ENCODE data around the gene FLNC. TPM values are rescaled to one million over a fixed set of nuclear protein-coding genes. Genes with fewer than 3 reads are reported as not detected.

FLNC gene
- total RNA-seq, 1 donor from 2014 or later, result 149 TPM

DNA sequence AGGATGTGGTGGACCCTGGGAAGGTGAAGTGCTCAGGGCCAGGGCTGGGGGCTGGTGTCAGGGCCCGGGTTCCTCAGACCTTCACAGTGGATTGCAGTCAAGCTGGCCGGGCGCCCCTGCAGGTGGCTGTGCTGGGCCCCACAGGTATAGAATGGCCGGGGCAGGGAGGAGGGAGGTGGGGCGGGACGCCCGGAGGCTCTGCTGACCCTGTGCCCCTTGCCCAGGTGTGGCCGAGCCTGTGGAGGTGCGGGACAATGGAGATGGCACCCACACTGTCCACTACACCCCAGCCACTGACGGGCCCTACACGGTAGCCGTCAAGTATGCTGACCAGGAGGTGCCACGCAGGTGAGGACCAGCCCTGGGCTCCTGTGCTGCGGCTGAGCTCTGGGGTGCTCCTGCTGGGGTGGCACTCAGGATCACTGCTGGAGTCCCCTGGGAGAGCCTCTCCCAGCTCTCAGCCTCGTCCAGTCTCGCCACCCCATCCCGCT is 17.6 kb downstream of the FLNC start:
- no peak for DNase-seq (ENCODE audit: low read depth)
- TF ChIP-seq, protein P1, sequence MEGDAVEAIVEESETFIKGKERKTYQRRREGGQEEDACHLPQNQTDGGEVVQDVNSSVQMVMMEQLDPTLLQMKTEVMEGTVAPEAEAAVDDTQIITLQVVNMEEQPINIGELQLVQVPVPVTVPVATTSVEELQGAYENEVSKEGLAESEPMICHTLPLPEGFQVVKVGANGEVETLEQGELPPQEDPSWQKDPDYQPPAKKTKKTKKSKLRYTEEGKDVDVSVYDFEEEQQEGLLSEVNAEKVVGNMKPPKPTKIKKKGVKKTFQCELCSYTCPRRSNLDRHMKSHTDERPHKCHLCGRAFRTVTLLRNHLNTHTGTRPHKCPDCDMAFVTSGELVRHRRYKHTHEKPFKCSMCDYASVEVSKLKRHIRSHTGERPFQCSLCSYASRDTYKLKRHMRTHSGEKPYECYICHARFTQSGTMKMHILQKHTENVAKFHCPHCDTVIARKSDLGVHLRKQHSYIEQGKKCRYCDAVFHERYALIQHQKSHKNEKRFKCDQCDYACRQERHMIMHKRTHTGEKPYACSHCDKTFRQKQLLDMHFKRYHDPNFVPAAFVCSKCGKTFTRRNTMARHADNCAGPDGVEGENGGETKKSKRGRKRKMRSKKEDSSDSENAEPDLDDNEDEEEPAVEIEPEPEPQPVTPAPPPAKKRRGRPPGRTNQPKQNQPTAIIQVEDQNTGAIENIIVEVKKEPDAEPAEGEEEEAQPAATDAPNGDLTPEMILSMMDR (conservative IDR thresholded peaks at IDR 0.05; ENCODE audit: low read depth, low read length), result no peak
- no peak overlapping the region for H3K4me3 ChIP-seq (ENCODE audit: low read depth, low read length)

DNA sequence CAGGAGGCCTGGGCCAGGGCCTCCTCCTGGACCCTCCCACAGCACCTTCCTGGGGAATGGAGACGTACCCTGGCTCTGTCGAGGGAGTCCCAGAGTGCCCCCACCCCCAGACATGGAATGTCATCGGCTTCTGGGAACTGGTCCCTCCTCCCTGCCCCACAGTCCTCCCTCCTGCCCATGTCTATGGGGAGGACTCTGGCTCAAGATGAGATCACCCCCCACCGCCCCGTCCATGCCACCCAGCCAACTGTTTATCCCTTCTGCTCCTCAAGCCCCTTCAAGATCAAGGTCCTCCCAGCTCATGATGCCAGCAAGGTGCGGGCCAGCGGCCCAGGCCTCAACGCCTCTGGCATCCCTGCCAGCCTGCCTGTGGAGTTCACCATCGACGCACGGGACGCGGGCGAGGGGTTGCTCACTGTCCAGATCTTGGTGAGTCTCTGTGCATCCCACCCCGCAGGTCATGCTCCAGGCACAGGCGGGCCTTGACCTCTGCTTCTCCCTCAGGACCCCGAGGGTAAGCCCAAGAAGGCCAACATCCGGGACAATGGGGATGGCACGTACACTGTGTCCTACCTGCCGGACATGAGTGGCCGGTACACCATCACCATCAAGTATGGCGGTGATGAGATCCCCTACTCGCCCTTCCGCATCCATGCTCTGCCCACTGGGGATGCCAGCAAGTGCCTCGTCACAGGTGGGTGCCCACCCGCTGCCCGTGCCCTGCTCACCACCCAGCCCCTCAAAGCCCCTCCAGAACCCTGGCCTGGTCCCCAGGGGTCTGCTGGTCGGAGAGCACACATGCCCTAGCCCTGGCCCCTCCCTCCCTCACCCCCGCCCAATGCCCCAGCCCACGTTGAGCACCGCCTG is 18.3 kb downstream of the FLNC start:
- no peak for DNase-seq (ENCODE audit: low read depth)
- no peak overlapping the region for H3K4me3 ChIP-seq (ENCODE audit: low read depth, low read length)
- TF ChIP-seq, protein P1 (conservative IDR thresholded peaks at IDR 0.05; ENCODE audit: low read depth, low read length), result no peak

- H3K4me3 ChIP-seq (ENCODE audit: low read depth, low read length), result no peak overlapping the region
- DNase-seq (ENCODE audit: low read depth), result no peak
- TF ChIP-seq, protein P1 (conservative IDR thresholded peaks at IDR 0.05; ENCODE audit: low read depth, low read length), result no peak
Observed at GRCh38 chr7:128849156-128849515, 18.9 kb downstream of the FLNC start.

- peak; percentile 55 for DNase-seq (ENCODE audit: low read depth)
- H3K4me3 ChIP-seq (ENCODE audit: low read depth, low read length), result peak overlapping the region; percentile 18
- TF ChIP-seq, protein P1 (conservative IDR thresholded peaks at IDR 0.05; ENCODE audit: low read depth, low read length), result no peak
Observed at GRCh38 chr7:128849804-128850490, 19.7 kb downstream of the FLNC start.

DNA sequence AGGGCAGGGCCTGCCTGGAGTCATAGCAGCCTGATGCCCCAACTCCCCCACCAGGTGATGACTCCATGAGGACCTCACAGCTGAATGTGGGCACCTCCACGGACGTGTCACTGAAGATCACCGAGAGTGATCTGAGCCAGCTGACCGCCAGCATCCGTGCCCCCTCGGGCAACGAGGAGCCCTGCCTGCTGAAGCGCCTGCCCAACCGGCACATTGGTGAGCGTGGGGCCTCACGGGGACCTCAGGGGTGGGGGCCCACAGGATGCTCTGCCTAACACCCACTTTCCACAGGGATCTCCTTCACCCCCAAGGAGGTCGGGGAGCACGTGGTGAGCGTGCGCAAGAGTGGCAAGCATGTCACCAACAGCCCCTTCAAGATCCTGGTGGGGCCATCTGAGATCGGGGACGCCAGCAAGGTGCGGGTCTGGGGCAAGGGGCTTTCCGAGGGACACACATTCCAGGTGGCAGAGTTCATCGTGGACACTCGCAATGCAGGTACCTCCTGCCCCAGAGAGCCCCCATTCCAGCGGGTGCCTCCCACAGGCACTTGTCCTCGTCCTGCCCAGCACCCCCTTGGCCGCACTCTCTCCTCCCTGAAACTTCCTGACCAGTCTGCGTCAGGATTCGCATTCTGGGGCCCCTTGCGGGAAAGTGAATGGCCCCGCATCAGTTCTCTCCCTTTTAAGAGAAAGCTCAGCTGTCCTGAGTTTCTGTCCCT is 22.5 kb downstream of the FLNC start:
- no peak for DNase-seq (ENCODE audit: low read depth)
- TF ChIP-seq, protein P1 (conservative IDR thresholded peaks at IDR 0.05; ENCODE audit: low read depth, low read length), result no peak
- no peak overlapping the region for H3K4me3 ChIP-seq (ENCODE audit: low read depth, low read length)

DNA sequence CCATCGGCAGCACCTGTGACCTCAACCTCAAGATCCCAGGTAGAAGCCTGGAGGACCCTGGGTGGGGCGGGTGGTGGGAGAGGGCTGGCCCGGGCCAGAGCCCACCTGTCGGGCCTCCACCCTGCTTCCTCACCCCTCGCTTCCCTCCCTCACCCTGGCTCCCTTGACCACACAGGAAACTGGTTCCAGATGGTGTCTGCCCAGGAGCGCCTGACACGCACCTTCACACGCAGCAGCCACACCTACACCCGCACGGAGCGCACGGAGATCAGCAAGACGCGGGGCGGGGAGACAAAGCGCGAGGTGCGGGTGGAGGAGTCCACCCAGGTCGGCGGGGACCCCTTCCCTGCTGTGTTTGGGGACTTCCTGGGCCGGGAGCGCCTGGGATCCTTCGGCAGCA is 23.6 kb downstream of the FLNC start:
- no peak overlapping the region for H3K4me3 ChIP-seq (ENCODE audit: low read depth, low read length)
- no peak for DNase-seq (ENCODE audit: low read depth)
- TF ChIP-seq, protein P1 (conservative IDR thresholded peaks at IDR 0.05; ENCODE audit: low read depth, low read length), result no peak
